CD1c-positive myeloid dendritic cell (primary cell): ENCODE data around the gene PLXNA4.
A peak's percentile ranks its signal among the peaks of the same experiment; 100 is the strongest.

Source experiments
- DNase-seq: peaks from one replicate; pipeline ENCODE4 v3.0.0-alpha.2; 2016; ENCODE audit errors: extremely low spot score

PLXNA4 gene

DNA sequence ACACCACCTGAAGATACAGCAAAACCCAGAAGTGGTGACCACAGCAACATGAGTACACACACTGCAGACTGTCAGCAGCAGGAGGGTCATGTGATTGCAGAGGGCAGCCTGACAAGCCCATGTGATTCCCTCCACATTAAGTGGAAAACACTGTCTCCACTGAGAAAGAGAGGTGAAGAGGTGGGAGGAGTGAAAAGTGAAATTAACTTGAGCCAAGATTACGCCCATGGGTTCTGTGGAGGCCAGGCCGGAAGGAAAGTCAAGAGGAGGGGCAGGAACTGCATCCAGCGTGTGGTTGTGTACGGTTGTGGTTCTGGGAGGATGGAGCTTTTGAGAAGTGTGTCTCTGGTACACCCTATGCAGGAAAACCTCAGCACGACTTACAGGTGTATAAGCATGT is 138.5 kb downstream of the PLXNA4 start:
- DNase-seq = peak; percentile 51

DNA sequence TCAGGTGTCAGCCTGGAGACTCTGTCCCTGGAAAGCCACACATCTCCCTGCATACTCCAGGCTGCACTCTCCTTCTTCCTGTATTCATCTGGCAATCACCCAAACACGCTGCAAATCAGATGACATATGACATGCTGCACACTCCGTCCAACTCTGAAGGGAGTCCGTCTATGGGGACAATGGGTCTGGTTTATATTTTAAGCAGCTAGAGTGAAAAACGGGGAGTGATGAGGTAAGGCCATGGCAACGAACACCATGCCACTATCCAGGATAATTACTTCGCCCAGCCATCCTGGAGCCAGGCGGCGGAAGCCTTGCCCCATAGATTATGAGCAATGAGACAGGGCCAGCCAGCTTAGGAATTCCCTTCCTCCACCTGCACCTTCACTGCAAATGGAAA is 140.1 kb downstream of the PLXNA4 start:
- DNase-seq = no peak

DNA sequence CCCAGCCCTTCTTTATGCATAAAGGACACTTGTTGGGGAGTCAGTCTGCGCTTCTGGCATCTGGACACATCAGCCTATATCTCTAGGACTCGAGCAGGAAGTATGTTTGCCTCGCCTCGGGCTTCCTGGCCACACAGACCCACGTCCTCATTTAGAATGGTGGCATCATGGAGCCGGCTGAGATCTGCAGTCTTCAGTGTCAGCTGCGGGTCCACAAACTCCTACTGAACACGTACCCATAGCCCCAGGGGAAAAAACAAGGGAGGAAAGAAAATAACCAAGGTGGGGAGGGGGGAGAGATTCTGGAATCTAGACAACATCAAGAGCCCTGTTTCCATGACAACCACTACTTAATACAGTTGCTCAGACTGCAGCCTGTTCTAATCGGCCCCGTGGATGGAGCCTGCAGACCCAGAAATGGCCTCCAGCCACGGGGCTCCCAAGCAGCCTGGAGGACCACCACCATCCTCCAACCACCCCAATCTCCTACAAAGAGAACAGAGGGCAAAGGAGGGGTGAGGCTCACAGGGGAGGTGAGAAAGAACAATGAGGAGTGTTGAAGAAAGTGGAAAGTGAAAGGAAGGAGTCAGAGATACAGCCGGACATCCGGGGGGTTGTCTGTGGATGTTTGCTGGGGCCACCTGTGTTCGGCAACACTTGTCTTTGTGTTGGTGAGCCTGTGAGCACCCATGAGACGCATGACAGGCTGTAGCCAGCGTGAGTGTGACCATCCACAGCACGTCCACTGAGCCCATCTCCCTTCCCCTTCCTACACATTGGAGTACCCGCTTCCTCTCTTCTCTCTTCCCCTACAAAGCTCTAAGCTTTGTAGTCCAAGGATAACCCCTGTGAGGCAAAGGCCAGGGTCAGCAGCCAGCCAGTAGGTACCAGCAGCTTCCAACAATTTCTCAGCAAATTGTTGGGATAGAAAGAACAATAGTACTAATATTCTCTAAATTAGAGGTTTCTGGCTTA is 141.0 kb downstream of the PLXNA4 start:
- DNase-seq = peak; percentile 20

DNA sequence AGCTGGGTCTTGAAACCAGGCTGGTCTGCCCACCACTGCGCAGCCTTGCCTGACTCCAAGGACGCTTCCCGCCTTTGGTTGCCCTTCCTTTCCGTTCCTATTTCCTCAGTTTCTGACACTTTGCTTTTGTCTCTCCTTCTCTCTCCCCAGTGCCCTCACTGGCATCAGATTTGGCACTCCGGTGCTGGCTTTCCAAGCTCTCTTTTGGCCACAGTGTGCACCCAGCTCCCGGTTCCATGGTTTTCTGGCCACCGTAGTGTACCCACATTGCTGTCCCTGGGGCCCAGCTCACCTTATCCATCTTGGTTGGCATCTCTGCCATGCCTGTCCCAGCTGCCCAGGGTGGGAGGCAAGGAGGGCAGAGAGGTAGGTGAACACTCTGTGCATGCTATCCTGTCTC is 142.2 kb downstream of the PLXNA4 start:
- DNase-seq = no peak

DNA sequence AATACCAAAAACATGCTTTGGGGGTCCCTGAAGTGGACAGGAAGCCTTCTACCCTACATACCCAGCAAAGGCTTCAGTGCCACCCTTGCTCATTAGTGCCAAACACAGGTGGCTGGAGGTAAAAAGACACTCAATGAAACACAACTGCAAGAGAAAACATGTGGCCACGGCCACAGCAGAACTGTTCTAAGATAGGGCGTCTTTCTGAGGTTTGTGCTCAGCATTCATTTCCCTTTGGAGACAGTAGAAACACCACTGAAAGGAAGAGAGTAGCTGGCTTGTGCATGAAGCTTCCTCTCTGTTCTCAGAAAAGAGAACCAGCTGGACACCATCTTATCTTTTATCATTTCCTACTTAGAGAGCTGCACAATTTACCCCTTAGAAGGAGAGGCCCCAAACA is 143.0 kb downstream of the PLXNA4 start:
- DNase-seq = no peak

DNA sequence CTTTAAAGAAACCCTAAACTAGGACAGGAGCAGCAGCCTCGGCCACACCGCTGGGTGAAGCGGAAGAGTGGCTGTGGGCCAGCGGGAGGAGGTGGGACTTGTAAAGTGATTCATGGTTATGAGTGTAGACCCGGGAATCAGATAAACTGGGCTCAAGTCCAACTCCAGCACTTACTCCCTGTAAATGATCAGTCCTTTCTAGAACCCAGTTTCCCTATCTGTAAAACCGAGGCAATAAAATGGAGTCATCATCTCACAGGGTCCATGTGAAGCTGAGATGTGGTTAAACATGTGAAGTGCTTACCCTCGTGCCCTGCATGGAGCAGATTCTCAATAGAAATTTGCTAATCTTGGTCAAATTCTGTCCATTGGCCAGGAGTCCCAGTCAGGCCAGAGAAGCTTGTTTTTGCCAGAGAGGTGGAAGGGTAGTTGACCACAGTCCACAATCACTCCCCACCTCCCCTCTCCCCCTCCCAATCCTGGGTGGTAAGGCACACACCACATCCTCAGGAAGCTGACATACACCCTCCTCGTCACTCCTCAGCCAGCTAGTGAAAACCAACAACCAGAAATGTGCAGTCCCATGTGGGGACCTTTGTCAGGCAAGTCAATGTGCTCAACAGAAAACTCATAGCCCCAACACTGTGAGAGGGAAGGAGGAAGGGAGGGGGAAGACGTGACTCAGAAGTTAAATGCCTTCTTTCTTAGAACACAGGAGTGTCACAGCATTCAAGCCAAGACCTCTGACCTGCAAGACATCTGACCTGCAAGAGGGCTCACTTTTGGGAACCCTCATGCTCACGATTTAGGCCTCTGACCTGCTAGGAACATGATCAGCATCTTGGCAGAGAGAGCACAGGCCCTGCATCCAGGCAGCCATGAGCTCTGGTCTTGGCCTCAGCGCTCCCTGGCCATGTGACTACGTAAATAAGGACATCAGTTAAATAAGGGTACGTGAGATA is 145.1 kb downstream of the PLXNA4 start:
- no peak for DNase-seq

DNA sequence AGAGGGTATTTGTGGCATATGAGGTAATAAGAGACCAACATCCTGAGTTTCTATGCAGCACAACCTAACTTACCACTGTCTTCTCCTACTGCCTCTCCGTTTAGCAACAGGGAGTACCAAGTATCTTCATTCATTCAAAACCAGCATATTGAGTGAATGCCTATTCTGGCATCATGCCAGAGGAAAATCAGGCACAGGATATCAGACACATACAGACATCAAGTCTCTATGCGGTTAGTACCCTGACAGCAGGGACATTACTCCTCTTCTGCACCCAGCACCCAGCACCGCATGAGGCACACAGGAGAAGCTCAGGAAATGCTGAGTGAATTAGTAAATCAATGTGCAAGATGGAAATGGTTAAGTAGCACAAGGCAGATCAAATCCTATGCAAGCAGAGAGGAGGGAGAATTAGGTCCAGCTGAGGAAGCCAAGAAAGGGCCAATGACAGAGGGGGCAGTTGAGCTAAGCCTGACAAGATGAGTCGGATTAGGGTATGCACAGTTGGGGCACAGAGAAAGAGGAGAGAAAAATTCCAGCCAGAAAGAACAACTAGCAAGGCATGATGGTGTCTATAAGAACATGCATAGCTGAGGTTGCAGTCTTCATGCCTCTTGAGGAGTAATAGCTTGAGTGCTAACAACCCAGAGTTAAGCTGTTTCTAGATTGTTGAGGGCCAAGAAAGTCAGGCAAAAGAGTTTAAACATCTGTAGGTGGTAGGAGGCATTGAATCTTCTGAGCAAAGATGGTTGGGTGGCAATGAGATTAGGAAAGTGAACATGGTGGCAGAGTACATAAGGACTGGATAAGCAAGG is 146.0 kb downstream of the PLXNA4 start:
- DNase-seq = no peak

DNA sequence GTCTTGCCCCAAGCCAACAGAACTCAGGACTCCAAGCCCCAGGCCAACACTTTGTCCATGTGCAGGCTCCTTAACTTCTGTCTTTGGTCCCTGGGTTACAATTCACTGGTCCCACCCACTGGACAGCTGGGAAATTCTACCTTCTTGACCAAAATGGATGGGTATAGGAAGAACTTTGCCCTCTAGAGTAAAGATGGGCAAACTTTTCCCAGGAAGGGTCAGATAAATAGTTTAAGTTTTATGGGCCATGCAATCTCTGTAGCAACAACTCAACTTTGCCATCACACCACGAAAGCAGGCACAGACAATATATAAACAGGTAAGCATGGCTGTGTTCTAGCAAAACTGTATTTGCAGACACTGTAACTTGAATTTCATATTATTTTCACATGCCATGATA is 147.1 kb downstream of the PLXNA4 start:
- no peak for DNase-seq

DNA sequence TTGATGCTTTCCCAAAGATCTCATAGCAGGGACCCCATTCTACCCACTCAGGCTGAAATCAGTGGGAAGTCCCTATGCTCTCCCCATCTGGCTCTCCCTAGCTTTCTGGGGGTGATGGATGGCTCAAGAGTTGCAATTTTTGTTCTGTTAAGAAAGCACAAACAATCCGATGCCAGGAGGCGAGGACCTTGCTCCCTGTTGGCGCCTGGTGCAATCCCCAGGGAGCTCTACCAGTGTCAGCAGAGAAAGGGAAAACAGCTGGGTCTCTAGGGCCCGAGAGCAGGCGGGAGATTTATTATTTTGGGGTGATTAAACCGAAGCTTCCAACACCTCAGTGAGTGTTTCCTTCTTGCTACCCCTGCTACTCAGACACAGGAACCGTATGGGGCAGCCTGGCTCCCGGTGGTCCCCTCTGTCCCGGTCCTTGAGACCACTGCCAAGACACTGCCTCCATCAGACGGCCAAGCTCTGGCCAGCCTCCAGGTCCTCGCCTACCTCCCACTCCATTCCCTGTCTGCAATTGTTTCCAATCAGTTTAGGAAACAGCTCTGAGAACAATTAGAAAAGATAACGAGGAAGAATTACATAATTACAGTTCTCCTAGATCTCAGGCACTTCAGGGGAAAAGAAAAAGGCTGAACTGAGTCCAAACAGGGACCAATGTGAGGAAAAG is 147.9 kb downstream of the PLXNA4 start:
- DNase-seq = no peak

DNA sequence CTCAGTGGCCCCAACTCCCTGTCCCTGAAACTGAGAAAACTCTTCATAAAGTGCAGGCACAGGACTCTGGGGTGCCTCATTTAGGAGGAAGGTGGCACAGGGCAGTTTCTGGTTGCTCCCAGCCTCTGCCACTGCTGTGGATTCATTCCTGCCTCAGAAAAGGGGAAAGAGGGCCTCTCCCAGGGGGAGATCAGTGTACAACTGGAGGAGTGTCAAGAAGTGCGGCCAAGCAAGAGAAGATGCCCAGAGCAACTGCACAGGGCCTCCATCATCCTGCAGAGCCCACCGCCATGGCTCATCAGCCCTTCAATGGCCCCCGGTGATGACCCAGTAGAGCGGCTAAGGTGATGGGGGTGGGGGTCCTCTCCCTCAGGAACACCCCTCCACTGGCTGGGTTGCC is 150.3 kb downstream of the PLXNA4 start:
- DNase-seq = no peak

DNA sequence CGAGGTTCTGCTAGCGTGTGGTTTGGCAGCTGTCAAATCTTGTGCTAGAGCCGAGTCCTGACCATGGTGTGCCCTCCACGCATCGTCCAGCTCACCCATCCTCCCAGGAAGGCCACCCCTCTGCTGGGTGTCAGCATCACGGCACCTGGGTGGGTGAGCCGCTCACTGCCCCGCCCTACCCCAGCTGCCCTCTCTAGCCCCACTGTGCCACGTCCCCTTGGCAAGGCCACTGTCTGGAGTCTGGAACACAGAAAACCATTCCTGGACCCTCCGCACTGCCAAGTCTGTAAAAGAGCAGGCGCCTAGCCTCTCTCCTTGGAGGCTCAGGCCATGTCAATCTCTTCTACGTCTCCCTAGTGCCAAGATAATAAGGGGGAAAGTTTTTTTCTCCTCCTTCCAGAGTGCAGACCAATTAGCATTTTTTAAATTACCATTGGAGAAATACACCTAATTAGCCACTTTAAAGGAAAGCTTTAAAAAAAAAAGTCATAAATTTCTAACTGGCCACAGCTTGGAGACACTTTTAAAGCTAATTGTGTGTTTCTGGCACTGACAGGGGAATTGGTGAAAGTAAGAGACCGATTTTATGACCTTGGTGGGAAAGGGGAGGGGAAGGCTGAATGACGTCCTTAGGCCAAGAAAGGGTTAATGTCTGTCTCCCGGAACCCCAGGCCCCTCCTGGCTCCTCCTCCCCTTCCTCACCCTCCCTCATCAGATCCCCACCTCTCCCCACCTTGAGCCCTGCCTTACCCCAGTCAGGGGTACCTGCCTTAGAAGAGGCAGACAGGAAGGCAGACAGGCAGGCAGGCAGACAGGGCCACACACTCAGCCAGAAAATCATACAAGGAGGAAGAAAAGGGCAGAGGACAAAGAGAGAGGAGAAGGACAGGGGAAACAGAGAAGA is 151.2 kb downstream of the PLXNA4 start:
- DNase-seq = no peak

DNA sequence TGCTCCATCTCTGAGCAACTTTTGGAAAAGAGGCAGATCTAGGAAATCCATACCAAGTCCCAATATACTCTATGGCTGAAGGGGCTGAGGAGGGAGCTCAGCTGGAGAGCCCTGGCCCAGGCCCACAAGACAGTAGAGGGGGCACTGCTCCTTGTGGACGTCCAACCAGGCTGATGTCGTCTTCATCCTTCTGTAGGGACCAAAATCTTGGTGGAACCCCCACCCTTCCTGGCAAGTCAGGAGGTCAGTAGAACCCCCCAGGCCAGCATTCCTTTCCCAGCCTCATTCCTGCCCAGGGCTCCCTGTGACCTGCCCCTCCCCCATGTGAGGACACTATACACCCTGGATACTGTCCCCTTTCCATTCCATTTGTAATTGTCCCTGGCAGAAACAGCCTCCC is 152.0 kb downstream of the PLXNA4 start:
- DNase-seq = no peak

DNA sequence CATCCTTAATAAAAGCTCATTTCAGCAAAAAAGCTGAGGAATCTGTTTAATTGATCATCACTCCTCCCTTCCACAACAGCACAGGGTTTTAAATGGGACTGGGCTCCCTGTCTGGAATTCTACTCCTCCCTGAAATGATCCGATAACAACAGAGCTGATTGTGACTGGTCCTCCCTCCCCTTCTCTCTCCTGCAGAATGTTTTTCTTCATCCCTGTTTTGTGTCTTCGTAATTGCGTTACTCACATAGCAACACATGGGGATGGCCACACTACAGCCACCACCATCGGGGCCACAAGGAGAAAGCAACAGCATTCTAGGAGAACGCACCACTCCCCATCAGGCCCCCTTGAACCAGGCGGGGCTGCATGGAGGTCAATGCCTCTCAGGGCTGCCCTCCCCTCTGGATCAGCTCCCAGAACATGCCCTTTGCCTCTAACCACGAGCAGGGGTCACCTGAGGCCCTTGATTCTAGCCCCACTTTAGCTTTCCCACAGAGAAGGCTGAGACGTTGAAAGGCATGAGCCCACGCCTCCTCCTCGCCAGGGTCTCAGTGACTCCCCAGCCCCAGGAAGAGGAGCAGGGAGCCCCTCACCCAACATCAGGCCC is 152.6 kb downstream of the PLXNA4 start:
- DNase-seq = no peak

DNA sequence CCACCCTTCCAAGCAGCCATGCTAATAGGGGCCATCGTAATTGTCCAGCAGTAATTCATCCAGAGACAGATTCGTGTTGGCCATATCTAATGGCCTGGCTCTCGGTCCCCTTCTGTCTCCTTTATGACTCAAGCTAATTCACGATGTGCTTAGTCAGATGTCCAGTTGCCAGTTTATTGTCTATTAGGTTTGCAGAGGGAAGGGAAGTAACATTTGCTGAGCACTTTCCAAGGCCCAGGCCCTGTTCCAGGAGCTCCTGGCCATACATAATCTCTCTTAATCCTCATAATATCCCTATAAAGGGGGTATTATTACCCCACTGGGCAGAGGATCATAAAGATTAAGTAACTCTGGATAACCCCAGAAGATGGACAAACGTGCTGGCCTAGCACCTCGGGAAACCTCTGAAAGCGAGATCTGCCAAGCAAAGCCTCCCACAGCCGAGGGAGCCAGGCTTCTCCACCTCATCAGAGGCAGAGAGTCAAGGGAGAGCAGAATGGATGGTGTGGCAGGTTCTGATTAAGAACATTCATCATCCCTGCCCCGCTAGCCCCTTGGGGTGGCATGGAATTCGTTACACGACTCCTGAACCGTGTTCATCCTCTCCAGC is 153.7 kb downstream of the PLXNA4 start:
- DNase-seq = no peak

DNA sequence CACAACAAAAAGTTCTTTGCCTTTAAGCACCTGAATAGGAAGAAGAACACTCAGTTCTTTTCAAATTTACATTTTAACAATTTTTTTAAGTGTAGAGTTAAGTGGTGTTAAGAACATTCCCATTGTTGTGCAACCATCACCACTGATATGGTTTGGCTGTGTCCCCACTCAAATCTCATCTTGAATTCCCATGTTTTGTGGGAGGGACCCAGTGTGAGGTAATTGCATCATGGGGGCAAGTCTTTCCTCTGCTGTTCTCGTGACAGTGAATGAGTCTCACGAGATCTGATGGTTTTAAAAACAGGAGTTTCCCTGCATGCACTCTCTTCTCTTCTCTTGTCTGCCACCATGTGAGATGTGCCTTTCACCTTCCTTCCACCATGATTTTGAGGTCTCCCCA is 155.7 kb downstream of the PLXNA4 start:
- no peak for DNase-seq

DNA sequence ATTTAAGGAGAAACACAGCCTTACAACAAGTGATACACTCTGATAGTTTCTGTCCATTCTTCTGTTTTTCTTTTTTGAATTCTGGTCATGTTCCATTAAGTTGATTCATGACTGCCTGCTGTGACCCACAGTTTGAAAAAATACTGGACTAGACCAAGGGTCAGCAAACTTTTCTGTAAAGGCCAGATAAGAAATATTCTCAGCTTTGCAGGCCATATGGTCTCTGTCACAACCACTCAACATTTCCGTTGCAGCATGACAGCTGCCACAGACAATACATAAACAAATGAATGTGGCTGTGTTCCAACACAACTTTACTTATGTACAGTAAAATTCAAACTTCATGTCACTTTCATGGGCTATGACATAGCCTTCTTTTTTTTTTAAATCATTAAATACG is 156.7 kb downstream of the PLXNA4 start:
- DNase-seq = no peak

DNA sequence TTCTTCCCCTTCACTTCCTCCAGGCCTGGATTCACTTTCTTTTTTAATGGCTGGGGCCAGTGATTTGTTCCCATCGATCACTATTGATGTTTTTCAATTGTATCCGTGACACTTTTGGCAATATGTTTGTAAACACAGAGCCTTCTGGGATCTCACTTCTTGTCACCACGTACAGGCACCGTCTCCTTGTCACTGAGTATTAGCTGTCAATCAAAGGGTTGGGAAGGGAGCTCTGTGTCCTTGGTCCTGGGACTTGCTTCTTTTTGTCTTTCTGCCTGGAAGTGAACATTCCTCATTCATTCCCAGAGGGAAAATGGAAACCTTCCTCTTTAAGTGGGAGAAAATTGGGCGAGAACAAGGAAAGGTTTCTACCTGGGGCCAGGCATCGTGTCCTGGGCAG is 157.4 kb downstream of the PLXNA4 start:
- DNase-seq = no peak

DNA sequence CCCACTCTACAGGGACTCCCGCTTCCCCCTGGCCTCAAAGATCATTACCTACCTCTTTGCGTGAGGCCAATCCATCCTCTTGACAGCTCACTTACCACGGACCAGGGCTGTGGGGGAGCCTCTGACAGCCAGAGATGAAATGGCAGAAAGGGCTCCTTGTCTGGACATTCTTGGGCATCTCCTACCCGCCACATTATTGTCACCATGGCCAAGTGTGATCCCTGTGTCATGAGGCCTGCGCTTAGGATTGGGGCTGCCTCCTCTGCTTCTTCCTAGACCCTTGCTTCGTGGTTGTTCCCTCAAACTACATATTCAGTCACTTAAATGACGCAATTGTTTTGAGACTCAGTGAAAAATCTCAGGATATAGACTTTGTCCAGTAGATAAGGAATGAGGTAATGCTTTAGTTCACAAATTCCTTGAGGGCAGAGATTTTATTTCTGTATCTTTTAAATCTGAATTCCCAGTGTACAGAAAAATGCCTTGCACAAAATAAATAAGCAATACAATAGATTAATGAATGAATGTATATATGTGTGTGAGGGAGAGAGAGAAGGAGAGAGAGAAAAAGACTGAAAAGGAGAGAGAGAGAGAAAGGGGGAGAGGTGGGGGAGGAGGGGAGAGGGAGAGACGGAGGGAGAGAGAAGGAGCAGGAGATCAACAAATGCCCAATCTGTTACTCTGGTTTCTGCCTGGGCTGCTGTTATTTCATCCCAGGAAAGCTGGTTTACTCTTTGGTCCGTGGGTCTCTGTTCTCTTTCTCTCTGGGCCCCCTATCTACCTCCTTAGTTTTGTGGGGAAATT is 159.0 kb downstream of the PLXNA4 start:
- no peak for DNase-seq
